H1 (cell line): ENCODE results near the gene TRIL. TPM values are rescaled to one million over a fixed set of nuclear protein-coding genes. Genes with fewer than 3 reads are reported as not detected.

Experiments used
- ASH2L ChIP-seq: fragments of 200-600, 300-600 bp; sonication (generic); IDR thresholded peaks from one replicate; pipeline ENCODE4 v1.7.1; 2017; ENCODE audit warnings: low read length
- BACH1 ChIP-seq: IDR thresholded peaks from 2 replicates; pipeline ENCODE4 v1.6.1; 2012; ENCODE audit warnings: low read length, improper control_type of control experiment
- BCL11A ChIP-seq, 2 experiments: IDR thresholded peaks; one replicate each; pipeline ENCODE4 v1.6.1; 2011; ENCODE audit warnings: low read depth in 2 of 2, low read length in 2 of 2, mild to moderate bottlenecking in 2 of 2
- CBX8 ChIP-seq: fragments of 300-800, 300-1000 bp; sonication (generic); IDR thresholded peaks from 2 replicates; pipeline ENCODE4 v1.7.1; 2016; ENCODE audit warnings: low read depth, low read length, borderline replicate concordance
- CHD1 ChIP-seq: IDR thresholded peaks from 2 replicates; pipeline ENCODE4 v1.6.1; 2012; ENCODE audit warnings: low read depth, low read length, improper control_type of control experiment
- CHD2 ChIP-seq: IDR thresholded peaks from 2 replicates; pipeline ENCODE4 v1.6.1; 2012; ENCODE audit warnings: low read length, improper control_type of control experiment
- KDM1A ChIP-seq: fragments of 200-600, 300-600 bp; sonication (generic); IDR thresholded peaks from 2 replicates; pipeline ENCODE4 v1.7.1; 2016; ENCODE audit warnings: mild to moderate bottlenecking, low read length, borderline replicate concordance
- NANOG ChIP-seq: IDR thresholded peaks from 2 replicates; pipeline ENCODE4 v1.6.1; 2011; ENCODE audit warnings: low read length, low read depth, mild to moderate bottlenecking, inconsistent platforms; ENCODE audit not compliant: insufficient read depth, poor library complexity, severe bottlenecking
- PHF8 ChIP-seq: fragments of 200-600 bp; sonication (generic); conservative IDR thresholded peaks from 2 replicates; pipeline ENCODE4 v1.7.1; 2012; ENCODE audit warnings: low read depth, mild to moderate bottlenecking, inconsistent platforms, low read length, moderate library complexity
- POLR2AphosphoS5 ChIP-seq: IDR thresholded peaks from 2 replicates; pipeline ENCODE4 v1.6.1; 2011; ENCODE audit warnings: low read depth, low read length
- RBBP5 ChIP-seq: IDR thresholded peaks from 2 replicates; pipeline ENCODE4 v1.7.1; 2012; ENCODE audit warnings: low read depth, mild to moderate bottlenecking, inconsistent platforms, low read length, moderate library complexity, borderline replicate concordance
- RFX5 ChIP-seq: IDR thresholded peaks from 2 replicates; pipeline ENCODE4 v1.6.1; 2011; ENCODE audit warnings: low read depth, low read length, improper control_type of control experiment, borderline replicate concordance
- RNF2 ChIP-seq: fragments of 200-900, 300-1000 bp; sonication (generic); IDR thresholded peaks from 2 replicates; pipeline ENCODE4 v1.7.1; 2016; ENCODE audit warnings: borderline replicate concordance, low read depth, mild to moderate bottlenecking, antibody characterized with exemption, low read length; ENCODE audit not compliant: poor library complexity, severe bottlenecking; ENCODE audit errors: missing control alignments
- RXRA ChIP-seq: IDR thresholded peaks from 2 replicates; pipeline ENCODE4 v1.6.1; 2011; ENCODE audit warnings: low read depth, mild to moderate bottlenecking, low read length, moderate library complexity; ENCODE audit not compliant: insufficient read depth
- SIX5 ChIP-seq: IDR thresholded peaks from 2 replicates; pipeline ENCODE4 v1.6.1; 2011; ENCODE audit warnings: mild to moderate bottlenecking, low read depth, low read length
- SUZ12 ChIP-seq: fragments of 200-600 bp; sonication (generic); IDR thresholded peaks from 2 replicates; pipeline ENCODE4 v1.6.1; 2012; ENCODE audit warnings: mild to moderate bottlenecking, inconsistent platforms, low read length, moderate library complexity, mixed read lengths
- TAF7 ChIP-seq: optimal IDR thresholded peaks from 2 replicates; pipeline ENCODE3; 2011; ENCODE audit warnings: low read depth, mild to moderate bottlenecking, inconsistent platforms, low read length, moderate library complexity, borderline replicate concordance
- TCF12 ChIP-seq: IDR thresholded peaks from 2 replicates; pipeline ENCODE4 v1.6.1; 2011; ENCODE audit warnings: low read depth, mild to moderate bottlenecking, low read length
- TEAD4 ChIP-seq: IDR thresholded peaks from 2 replicates; pipeline ENCODE4 v1.6.1; 2012; ENCODE audit warnings: low read depth, low read length, inconsistent platforms, mixed read lengths
- YY1 ChIP-seq: IDR thresholded peaks from 2 replicates; pipeline ENCODE4 v1.6.1; 2011; ENCODE audit warnings: low read depth, mild to moderate bottlenecking, low read length
- ZNF274 ChIP-seq: IDR thresholded peaks from 2 replicates; pipeline ENCODE4 v1.7.0; 2012; ENCODE audit warnings: low read length, borderline replicate concordance; ENCODE audit errors: extremely low read depth
- polyA plus RNA-seq, 7 experiments: library from polyadenylated mRNA; depleted of rRNA in 3 of 7; stranded (reverse) in 5 of 7; unstranded in 2 of 7; fragments of >200 nt in 5 of 7; fragments of 200-250 nt in 2 of 7; gene quantifications; 1 replicate in 5 of 7; 2 replicates in 1 of 7; 4 replicates in 1 of 7; pipeline versions ENCODE4 v1.2.1 to v1.2.3, GENCODE V29; 2011 to 2013; ENCODE audit warnings: missing spikeins in 2 of 7, mixed read lengths in 2 of 7
- total RNA-seq: library from RNA; stranded (reverse); fragmentation: NEBNext Ultra II Directional; extraction: Animal tissue kit (Norgen Biotek cat#: 25700); gene quantifications from 2 replicates; pipeline ENCODE4 v1.2.1, GENCODE V29; 2021
- TF ChIP-seq, protein P1 (sequence below): IDR thresholded peaks from 2 replicates; pipeline ENCODE4 v1.6.1; 2012; ENCODE audit warnings: inconsistent platforms
- TF ChIP-seq, protein P2 (sequence below): IDR thresholded peaks from 2 replicates; pipeline ENCODE4 v1.6.1; 2012; ENCODE audit warnings: inconsistent platforms
- TF ChIP-seq, protein P3 (sequence below): IDR thresholded peaks from 2 replicates; pipeline ENCODE4 v1.6.1; 2011; ENCODE audit warnings: low read depth, mild to moderate bottlenecking, low read length; ENCODE audit not compliant: insufficient read depth

Gene TRIL
- total and polyA plus RNA-seq, 2 of the 8 experiments (the other 6 are each of a cell fraction or from before 2014, with no cell fraction given), result 3.9 to 5.5 TPM

GRCh38 chr7:28956608-28957063 is 1.5 kb downstream of the TRIL start (continued):
- TF ChIP-seq NANOG, result no peak
- TF ChIP-seq, protein P1, sequence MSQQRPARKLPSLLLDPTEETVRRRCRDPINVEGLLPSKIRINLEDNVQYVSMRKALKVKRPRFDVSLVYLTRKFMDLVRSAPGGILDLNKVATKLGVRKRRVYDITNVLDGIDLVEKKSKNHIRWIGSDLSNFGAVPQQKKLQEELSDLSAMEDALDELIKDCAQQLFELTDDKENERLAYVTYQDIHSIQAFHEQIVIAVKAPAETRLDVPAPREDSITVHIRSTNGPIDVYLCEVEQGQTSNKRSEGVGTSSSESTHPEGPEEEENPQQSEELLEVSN, result no peak
- TF ChIP-seq ASH2L, result no peak
- TF ChIP-seq SUZ12, result no peak
- no peak for TF ChIP-seq KDM1A
- TF ChIP-seq RXRA, result no peak
- no peak for TF ChIP-seq CHD1
- TF ChIP-seq, protein P2, sequence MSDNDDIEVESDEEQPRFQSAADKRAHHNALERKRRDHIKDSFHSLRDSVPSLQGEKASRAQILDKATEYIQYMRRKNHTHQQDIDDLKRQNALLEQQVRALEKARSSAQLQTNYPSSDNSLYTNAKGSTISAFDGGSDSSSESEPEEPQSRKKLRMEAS, result peak; percentile 48
- TF ChIP-seq, protein P3, sequence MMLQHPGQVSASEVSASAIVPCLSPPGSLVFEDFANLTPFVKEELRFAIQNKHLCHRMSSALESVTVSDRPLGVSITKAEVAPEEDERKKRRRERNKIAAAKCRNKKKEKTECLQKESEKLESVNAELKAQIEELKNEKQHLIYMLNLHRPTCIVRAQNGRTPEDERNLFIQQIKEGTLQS, result no peak
- peak; percentile 52; the same call in 1 of the 2 replicates for TF ChIP-seq TEAD4
- TF ChIP-seq POLR2AphosphoS5, result no peak
- 0 out of 2 replicates have a peak, but pooled peaks have one; percentile 38 for TF ChIP-seq TCF12
- no peak for TF ChIP-seq ZNF274
- no peak for TF ChIP-seq SIX5
- TF ChIP-seq CBX8, result no peak
- no peak for TF ChIP-seq BCL11A (IDR thresholded peaks at IDR 0.05; ENCODE audit: low read depth in 2 of 2, low read length in 2 of 2)
- no peak for TF ChIP-seq RFX5
- no peak for TF ChIP-seq RBBP5
- TF ChIP-seq BACH1, result peak; percentile 81
- TF ChIP-seq CHD2, result no peak
- TF ChIP-seq TAF7, result peak; percentile 76
- TF ChIP-seq RNF2, result no peak
- peak; percentile 10; the same call in 1 of the 2 replicates for TF ChIP-seq PHF8
- peak; percentile 70 for TF ChIP-seq YY1
